ENCODE data around the gene GAS2L2.

GAS2L2 gene

DNA sequence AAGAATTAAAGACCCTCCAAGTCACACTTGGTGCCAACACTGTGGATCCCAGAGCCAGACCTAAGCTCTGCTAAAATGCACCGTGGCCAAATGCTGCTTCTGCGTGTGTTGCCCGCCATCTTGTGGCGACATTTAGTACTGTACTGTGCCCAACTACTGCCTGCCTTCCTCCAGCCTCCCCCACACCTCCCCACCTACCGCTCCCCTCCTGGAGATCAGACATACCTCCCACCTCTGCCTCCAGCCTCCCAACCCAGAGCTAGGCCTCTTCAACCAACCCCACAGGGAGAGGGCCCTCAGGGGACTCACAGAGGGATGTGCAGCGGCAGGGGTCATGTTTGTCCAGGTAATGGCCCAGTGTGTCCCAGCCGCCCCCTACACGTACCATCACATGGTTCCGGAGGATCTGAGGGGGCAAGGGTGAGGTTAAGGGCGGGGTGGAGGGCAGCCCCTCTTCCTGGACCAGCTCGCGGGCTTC, 5.5 kb downstream of the GAS2L2 start:
- peak; percentile 57 to 66 (median 61) for DNase-seq (ENCODE audit: low read depth in 3 of 3)

DNA sequence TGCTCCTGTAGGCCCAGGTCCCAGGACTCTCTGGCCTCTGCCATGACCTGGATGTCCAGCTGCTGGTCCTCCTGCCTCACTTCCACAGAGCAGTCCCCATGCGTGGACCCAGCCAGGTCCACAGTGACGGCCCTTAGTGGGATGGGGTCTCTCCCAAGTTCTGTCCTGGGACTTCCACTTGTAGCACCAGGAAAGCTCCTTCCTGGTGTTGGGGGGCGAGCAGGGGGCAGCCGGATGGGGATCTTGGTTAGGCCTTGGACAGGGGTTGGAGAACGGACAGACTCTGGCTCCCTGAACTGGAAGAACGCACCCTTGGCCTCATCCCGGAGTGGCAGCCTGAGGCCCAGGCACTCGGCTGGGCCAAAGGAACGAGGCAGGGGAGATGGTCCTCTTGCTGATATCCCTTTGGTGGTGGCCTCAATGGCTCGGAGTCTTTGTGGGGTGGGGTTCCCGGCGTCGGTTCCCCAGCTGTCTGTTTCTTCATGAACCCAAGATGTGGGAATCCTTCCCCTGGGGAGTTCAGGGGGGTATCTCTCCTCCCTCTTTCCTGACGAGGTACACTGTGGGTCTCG, 7.2 kb downstream of the GAS2L2 start:
- no peak for DNase-seq (ENCODE audit: low read depth in 3 of 3)

- DNase-seq (ENCODE audit: low read depth in 3 of 3) = no peak
Measured at GRCh38 chr17:35745246-35745645, 7.8 kb downstream of the GAS2L2 start.

GRCh38 chr17:35744830-35745229, 8.2 kb downstream of the GAS2L2 start:
- no peak for DNase-seq (ENCODE audit: low read depth in 3 of 3)

DNA sequence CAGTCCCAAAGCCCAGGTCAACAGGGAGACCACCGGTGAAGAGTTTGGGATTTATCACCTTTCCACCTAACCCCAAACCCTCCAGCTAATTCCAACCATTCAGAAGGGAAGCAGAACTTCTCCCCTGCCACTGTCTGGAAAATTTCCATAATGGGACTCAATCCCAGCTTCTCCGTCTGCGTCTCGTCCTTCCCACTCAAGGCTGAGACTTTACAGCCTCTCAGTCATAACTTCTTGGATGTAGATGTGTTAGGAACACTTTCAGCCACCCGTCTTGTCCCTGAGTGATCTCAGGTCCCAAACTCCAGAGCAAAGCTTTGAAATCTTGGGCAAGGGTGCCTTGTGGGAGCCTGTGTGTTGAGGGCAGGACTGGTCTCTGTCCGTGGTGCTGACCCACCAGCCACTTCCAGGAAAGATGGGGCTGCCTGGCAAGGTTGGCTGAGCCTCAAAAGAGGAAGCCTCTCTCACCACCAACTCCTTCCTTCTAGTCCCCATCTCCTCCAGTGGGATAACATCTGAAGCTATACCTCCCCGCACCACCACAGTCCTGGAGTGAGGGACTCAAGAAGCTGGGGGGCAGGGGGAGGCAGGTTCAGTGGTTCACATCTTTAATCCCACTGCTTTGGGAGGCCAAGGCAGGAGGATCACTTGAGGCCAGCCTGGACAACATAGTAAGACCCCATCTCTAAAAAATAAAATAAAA, 9.3 kb downstream of the GAS2L2 start:
- DNase-seq (ENCODE audit: low read depth in 3 of 3) = no peak

DNA sequence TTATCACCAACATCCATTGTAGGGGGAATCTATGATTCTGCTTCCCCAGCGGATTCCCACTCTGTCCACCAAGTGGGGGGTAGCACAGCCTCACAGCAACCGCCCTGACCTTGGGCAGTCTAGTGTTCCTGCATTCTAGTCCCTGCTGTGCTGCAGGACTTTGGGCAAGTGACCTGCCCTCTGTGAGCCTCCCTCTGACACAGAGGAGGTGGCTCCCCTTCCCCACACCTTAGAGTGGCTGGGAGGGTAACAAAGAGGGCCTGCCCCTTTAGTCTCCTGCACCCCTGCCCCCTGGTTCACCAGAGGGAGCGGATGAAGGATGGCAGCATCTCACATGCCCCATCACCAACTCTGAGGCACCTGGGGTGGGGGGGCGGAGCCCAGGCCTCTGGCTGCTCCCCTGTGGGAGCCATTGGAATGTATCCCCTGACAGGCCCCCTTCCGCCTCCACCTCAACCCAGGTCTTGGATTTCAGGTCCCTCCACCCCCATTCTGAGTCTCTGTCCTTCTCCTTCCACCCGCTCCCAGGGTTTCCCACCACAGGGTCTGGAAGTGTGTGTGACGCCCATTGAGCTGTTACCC, 10.1 kb downstream of the GAS2L2 start:
- no peak for DNase-seq (ENCODE audit: low read depth in 3 of 3)

DNA sequence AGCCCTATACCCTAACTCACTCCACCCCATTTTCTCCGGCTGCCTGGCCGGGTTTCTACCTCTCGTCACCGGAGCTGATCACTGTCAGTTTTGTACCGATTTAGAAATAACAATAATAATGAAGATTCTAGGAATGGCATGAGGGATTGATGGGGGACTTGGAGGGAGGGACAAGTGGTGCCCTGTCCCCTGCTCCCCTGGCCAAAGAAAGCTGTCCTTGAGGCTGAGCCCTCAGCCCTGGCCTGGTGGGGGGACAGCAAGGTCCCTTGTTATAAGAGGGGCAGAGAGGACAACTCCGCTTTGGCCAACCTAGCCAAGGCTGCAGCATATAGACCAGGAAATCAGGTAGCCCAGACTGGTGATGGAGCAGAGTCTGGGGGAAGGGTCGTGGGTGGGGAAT, 10.5 kb downstream of the GAS2L2 start:
- no peak for DNase-seq (ENCODE audit: low read depth in 3 of 3)

DNA sequence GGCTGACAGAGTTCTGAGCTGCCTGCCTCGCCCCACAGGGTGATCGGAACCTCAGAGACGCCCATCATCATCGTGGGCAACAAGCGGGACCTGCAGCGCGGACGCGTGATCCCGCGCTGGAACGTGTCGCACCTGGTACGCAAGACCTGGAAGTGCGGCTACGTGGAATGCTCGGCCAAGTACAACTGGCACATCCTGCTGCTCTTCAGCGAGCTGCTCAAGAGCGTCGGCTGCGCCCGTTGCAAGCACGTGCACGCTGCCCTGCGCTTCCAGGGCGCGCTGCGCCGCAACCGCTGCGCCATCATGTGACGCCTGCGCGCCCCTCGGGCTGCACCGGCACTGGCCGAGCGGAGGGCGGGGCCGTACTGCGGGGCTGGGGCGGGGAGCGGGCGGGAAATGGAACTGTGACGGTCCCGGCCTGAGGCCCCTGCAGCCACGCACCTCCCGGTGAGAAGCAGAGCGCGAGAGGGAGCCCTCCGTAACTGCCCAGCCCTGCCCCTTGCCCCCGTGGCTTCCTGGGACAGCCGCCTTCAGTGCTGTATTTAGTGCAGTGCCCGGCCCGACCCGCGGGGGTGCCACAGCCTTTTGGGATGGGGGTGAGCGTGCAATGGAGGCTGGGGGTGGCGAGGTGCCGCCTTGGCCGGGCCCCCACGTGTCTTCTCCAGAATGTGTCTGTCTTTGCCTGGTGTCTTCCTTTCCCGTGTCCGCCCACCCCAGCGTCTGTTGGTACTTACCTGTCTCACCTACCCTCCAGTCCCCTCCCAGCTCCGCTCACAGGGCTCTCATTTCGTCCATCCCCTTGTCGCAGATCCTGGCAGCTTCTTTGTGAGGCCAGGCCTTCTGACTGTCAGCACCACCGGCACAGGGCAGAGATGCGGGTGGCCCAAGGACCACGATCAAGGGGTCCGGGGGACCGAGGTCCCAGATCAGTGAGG, 11.8 kb downstream of the GAS2L2 start:
- DNase-seq (ENCODE audit: low read depth in 3 of 3) = no peak

GRCh38 chr17:35740216-35740615, 12.8 kb downstream of the GAS2L2 start:
- no peak for DNase-seq (ENCODE audit: low read depth in 3 of 3)

DNA sequence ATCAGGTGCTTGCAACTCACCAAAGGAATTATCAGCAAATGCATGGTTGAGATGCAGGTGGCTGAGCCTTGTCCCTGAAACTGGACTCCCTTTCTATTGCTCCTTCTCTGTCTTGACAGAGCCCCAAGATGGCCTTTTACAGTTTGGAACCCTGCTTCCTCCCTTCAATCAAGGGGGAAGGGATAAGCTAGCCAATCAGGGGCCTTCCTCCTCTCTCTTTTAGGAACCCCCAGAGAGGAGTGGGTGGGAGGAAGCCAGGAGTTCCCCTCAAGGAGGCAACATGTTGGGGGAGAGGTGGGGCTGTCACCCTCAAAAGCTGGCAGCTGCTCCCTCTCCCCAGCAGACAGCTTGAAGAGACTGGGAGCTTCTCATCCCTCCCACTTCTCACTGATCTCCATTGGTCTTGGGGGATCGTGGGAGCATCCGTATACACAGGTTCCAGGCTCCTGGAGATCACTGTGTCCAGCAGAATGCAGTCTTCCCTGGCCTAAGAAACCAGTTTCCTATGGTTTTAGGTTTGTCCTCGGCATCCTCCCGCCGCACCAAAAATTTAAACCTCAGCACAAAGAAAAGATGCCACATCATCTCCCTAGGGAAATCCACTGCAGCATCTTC, 14.4 kb downstream of the GAS2L2 start:
- DNase-seq (ENCODE audit: low read depth in 3 of 3) = no peak

GRCh38 chr17:35736236-35736635, 16.8 kb downstream of the GAS2L2 start:
- DNase-seq (ENCODE audit: low read depth in 3 of 3) = no peak

GRCh38 chr17:35735036-35735805, 17.8 kb downstream of the GAS2L2 start:
- DNase-seq (ENCODE audit: low read depth in 3 of 3) = no peak

GRCh38 chr17:35734396-35734795, 18.6 kb downstream of the GAS2L2 start:
- DNase-seq (ENCODE audit: low read depth in 3 of 3) = no peak

GRCh38 chr17:35733366-35733765, 19.7 kb downstream of the GAS2L2 start:
- no peak for DNase-seq (ENCODE audit: low read depth in 3 of 3)

DNA sequence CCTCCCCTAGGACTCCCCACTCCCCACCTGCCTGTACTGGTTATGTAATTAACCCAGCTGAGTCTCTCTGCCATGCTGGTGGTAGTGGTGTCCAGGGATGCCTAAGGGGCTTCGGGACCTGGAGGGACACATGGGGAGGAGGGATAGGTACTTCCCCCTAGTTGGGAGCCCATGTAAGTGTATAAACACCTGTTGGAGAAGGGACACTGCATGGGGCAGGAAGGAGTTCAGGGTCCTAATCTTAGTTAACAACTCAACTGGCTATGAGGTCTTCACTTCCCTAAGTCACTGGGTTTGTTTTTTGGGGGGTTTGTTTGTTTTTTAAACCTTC, 20.3 kb downstream of the GAS2L2 start:
- no peak for DNase-seq (ENCODE audit: low read depth in 3 of 3)

DNA sequence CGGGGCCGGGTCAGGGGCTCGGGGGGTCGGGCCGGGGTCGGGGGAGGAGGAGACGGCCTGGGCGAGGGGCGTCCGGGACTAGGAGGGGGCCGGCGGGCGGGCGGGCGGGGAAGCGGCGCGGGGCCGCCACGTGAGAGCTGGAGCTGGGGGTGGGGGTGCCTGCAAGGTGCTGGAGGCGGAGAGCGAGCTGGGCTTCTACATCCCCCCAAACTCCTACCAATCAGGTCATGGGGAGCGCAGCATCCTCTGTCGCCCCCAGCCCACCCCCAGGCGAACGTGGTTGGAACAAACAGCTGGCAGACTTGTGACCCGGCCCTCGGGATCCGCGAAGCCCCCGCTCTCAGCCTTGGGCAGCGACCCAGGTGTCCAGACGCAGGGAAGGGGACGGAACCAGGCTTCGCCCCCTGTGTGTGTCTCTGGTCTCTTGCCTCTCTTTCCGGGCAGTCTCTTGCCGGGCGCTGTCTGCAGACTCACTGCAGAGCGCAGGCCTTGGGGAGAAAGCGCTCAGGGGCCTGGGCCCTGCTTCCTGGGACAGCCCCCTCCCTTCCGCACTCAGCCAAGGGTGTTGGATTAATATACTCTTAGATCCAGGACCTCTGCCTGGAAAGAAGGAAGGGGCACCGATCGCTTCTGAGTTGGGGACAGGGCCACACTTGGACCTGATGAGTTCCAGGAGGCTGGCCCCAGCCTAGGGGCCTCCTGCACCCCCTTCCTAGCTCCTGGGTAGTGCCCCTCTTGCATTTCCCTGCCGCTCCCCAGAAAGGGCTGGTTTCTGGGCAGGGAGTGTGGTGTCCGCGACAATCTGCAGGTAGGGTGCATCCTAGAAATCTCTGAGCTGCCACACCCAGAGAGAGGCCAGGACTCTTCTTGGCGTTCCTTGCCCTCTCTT, 20.9 kb downstream of the GAS2L2 start:
- DNase-seq (ENCODE audit: low read depth in 3 of 3) = no peak

DNA sequence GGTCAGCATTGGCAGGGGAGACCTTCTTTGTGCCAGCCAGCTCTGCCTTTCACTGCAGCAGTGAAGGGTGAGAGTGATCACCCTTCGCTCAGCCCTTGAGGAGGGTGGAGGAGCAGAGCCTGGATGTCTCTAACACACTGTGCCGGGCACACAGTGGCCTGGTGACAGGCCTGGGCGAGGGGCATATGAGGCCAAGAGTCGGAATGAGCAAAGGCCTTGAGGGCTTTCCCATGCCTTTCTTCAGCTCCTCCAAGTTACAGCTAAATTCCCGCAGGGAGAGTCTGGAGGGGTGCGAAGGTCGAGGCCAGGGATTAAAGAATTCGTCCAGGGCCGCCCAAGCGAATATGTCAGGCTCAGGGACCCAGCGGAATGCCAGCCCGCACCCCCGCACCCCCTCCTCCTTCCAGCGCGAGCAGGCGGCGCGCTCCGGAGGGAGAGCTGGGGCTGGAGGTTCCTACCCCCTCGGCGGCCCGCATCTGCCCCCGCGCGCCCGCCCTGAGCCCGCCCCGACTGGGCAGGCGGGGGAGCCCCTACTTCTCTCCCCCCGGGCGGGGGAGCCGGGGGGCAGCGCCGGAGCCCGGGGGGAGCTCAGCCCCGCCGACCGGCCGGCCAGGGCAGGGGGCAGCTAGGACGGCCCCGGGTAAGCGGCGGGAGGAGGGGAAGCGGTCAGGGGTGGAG, 21.7 kb downstream of the GAS2L2 start, which contains the start of gene RASL10B:
TSS of gene RASL10B (plus strand) at position 401 of the 678 bp plus-strand sequence. CDS start 3,546 bp downstream, outside the sequence.
- DNase-seq (ENCODE audit: low read depth in 3 of 3) = peak; percentile 35 to 50 (median 35)

DNA sequence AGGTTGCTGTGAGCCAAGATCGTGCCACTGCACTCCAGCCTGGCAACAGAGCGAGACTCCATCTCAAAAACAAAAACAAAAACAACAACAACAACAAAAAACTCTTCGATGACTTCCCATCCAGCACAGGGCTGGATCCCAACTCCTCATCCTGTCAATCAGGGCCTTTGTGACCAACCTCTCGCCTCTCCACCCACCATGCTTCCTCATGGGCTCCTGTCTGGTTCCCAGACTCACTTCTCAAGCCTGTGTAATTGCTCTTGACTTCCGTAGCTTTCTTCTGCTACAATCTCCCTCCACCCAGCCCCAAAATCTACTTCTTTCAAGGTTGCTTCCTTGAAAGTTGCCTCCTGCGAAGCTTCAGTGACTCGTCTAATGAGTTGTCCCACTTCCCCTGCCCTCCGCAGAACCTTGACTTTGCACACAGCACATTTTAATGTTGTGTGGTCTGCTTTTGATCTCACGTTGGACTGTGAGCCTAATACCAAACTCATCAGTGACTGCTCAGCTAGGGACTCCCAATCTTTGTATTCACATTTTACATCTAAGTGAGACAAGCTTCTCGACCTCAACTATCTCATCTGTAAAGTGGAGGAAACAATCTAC, 22.5 kb downstream of the GAS2L2 start:
- DNase-seq (ENCODE audit: low read depth in 3 of 3) = no peak

GRCh38 chr17:35729405-35729833, 23.6 kb downstream of the GAS2L2 start:
- no peak for DNase-seq (ENCODE audit: low read depth in 3 of 3)

All from stimulated activated CD4-positive, alpha-beta T cell treated with anti-CD3 and anti-CD28 coated beads, TNF-alpha, amount 100 ng/mL, for 4 hours (primary cell).